Activated T-cell treated with anti-CD3 and anti-CD28 coated beads, Interleukin-2, amount 50 U/mL, for 4 hours (primary cell): ENCODE data around the gene ZSWIM2. TPM values are rescaled to one million over a fixed set of nuclear protein-coding genes. Genes with fewer than 3 reads are reported as not detected.
A peak's percentile ranks its signal among the peaks of the same experiment; 100 is the strongest.
"Not testable (repeated sequence)": the region's sequence is repeated elsewhere in the genome, so short reads cannot be mapped to it uniquely, and the experiment has no call there.

ENCODE experiments used
- ATAC-seq, 2 donors: fragments of 200-7000 bp; cut with Tn5 transposase; one replicate each; pipeline ENCODE4 v1.10.0; 2021
- DNase-seq: peaks from one replicate; pipeline ENCODE4 v3.0.0-alpha.2; 2020
- H3K27me3 Mint-ChIP-seq: one replicate; pipeline ENCODE4 v1.8.0; 2021; ENCODE audit warnings: low read depth, mixed read lengths
- H3K36me3 Mint-ChIP-seq: one replicate; pipeline ENCODE4 v1.8.0; 2022; ENCODE audit warnings: mixed read lengths; ENCODE audit not compliant: insufficient read depth
- H3K4me1 Mint-ChIP-seq: one replicate; pipeline ENCODE4 v1.8.0; 2021; ENCODE audit warnings: low read depth, mixed read lengths
- H3K4me3 Mint-ChIP-seq: one replicate; pipeline ENCODE4 v1.8.0; 2021; ENCODE audit warnings: mild to moderate bottlenecking, moderate library complexity, mixed read lengths
- H3K9me3 Mint-ChIP-seq: one replicate; pipeline ENCODE4 v1.8.0; 2021; ENCODE audit warnings: mixed read lengths
- total RNA-seq, 3 donors: library from RNA; stranded (reverse); gene quantifications; one replicate each; pipeline ENCODE4 v1.2.1, GENCODE V29; 2021

ZSWIM2 gene, protein sequence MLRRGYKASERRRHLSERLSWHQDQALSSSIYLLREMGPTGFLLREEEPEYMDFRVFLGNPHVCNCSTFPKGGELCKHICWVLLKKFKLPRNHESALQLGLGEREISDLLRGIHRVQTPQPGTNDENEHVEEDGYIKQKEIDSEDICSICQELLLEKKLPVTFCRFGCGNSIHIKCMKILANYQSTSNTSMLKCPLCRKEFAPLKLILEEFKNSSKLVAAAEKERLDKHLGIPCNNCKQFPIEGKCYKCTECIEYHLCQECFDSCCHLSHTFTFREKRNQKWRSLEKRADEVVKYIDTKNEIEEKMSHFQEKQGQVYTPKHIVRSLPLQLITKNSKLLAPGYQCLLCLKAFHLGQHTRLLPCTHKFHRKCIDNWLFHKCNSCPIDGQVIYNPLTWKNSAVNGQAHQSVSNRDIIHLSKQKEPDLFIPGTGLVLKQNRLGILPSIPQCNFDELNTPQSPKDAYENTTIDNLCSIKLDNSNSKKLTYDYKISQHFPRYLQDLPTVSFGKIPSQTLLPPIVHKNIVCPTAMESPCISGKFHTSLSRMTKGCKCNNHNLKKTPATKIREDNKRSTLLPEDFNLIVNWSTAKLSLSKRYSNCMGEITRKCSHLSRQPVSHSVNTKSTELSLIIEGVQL
- not detected for total RNA-seq

DNA sequence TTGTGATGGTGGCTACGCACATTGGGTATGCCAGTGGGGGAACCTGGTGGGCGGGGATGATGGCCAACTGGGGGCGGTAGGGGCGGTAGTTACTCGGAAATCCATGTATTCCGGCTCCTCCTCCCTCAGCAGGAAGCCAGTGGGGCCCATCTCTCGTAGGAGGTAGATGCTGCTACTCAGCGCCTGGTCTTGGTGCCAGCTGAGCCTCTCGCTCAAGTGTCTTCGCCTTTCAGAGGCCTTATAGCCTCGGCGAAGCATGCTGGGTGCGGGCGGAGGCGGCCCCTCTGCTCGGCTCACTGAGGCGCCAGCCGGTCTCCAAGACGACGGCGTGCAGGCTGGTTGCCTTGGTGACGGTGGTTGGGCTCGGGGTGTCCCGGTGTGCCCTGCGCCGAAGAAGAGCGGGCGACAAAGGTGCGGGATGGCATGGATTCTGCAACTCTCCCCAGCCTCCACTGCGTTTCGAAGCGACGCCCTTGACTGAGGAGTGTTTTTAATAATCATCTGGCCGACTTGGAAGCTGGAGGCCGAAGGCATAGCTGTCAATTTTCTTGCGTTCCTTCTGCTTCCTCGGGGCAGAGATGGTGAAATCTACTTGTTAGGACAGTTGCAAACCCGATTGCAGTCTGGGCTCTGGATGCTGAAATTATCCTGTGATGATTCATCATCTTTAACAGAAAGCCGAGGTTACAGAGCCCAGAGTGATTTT, at the start of gene ZSWIM2:
TSS of gene ZSWIM2 (minus strand) at position 298 of the 706 bp plus-strand sequence. CDS start at position 258, 40 bp downstream.
- ATAC-seq (peak; percentile 55 to 56), DNase-seq (no peak)
- H3K36me3 Mint-ChIP-seq: no peaks in the 10 kb centered on the region
- no peak within 1 kb of the TSS for H3K4me3 Mint-ChIP-seq
- H3K27me3 Mint-ChIP-seq: peaks cover 5% of the 10 kb centered on the region
- H3K4me1 Mint-ChIP-seq: peaks cover 6% of the 10 kb centered on the region
- H3K9me3 Mint-ChIP-seq: peaks cover 6% of the 10 kb centered on the region

DNA sequence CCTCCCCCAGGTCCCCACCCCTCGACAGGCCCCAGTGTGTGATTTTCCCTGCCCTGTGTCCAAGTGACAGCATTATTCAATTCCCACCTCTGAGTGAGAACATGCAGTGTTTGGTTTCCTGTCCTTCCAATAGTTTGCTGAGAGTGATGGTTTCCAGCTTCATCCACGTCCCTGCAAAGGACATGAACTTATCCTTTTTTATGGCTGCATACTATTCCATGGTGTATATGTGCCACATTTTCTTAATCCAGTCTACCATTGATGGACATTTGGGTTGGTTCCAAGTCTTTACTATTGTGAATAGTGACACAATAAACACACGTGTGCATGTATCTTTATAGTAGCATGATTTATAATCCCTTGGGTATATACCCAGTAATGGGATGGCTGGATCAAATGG, 47.2 kb upstream of the ZSWIM2 start:
- H3K27me3 Mint-ChIP-seq, H3K9me3 Mint-ChIP-seq, H3K4me3 Mint-ChIP-seq, DNase-seq, H3K4me1 Mint-ChIP-seq, H3K36me3 Mint-ChIP-seq, ATAC-seq: not testable (repeated sequence)

DNA sequence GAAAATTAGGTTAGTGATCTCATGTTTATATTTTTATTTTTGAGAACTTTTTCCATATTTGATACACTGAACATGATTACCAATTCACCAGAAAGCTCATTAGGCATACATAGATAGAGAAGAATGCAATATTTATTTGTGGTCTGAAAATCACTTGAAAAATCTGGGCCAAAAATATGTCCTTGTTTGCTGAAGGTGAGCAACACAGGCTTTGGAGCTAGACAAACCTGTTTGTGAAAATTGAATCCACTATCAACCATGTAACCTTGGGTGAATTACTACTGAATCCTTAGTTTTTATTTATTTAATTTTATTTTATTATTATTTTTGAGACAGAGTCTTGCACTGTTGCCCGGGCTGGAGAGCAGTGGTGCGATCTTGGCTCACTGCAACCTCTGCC, 46.5 kb upstream of the ZSWIM2 start:
- no peaks in the 10 kb centered on the region for H3K9me3 Mint-ChIP-seq

DNA sequence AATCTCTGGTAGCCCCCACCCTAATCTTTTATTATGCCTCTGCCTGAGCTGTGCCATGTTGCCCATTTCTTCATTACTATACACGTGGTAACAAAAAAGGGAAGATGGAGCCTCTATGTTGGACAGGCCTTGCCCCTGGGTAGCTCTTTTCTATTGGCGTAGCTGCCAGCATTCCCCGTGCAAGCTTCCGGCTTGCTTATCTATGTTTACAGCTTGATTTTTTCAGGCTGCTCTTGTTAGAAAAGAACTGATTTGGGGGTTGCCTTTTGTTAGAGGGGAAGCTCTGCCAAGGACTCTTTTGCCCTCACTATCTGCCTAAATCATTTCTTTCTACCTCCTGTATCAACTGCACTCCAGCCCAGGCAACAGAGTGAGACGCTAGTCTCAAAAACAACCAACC, 45.5 kb upstream of the ZSWIM2 start:
- no peaks in the 10 kb centered on the region for H3K4me1 Mint-ChIP-seq
- H3K27me3 Mint-ChIP-seq: no peaks in the 10 kb centered on the region
- DNase-seq (no peak), ATAC-seq (no peak)
- no peak overlapping the region for H3K4me3 Mint-ChIP-seq
- H3K9me3 Mint-ChIP-seq: no peaks in the 10 kb centered on the region
- no peaks in the 10 kb centered on the region for H3K36me3 Mint-ChIP-seq

More for the DNA sequence above, 46.5 kb upstream of the ZSWIM2 start:
- Mint-ChIP-seq H3K4me1 (no peaks in the 10 kb centered on the region), H3K27me3 (no peaks in the 10 kb centered on the region), H3K4me3 (no peak overlapping the region), H3K36me3 (no peaks in the 10 kb centered on the region)
- DNase-seq (no peak), ATAC-seq (no peak)

DNA sequence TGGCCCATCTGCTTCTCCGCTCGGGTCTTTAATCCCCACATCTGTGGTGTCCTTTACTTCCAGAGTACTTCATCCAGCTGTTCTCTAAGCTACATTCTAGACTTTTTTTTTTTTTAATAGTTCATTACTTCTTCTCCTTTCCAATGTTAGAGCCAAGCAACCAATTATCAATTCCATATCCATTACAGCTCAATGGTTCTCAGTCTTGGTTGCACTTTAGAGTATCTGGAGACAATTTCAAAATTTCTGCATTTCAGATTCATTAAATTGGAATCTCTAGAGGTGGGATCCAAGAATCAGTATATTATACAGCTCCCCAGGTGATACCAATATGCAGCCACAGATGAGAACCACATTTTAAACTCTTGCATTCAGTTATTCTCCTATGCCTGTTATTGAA, 43.9 kb upstream of the ZSWIM2 start:
- ATAC-seq: no peak
- H3K36me3 Mint-ChIP-seq: no peaks in the 10 kb centered on the region

DNA sequence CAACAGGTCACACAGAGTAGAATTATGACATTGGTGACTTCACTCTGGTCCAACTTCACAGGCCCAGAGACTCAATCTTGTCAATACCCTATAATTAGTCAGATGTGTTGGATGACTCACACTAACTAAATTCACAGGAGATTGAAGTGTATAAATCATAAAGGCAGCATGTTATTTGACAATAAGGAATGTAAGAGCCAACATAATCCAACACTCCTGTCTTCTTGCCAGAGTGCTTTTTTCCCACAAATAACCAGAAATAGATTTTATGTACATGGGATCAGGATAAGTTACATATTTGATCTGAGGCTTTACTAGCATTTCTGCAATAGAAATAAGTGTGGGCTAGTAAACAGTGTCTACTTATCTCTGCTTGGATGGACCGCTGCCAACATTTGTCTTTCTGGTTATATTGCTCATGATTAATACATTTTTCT, 42.2 kb upstream of the ZSWIM2 start:
- Mint-ChIP-seq H3K27me3 (no peaks in the 10 kb centered on the region), H3K9me3 (no peaks in the 10 kb centered on the region), H3K36me3 (no peaks in the 10 kb centered on the region), H3K4me3 (no peak overlapping the region), H3K4me1 (no peaks in the 10 kb centered on the region)
- DNase-seq (no peak), ATAC-seq (no peak)

More for the DNA sequence above, 43.9 kb upstream of the ZSWIM2 start:
- DNase-seq: no peak
- no peaks in the 10 kb centered on the region for H3K27me3 Mint-ChIP-seq
- no peaks in the 10 kb centered on the region for H3K9me3 Mint-ChIP-seq
- no peak overlapping the region for H3K4me3 Mint-ChIP-seq
- H3K4me1 Mint-ChIP-seq: no peaks in the 10 kb centered on the region

DNA sequence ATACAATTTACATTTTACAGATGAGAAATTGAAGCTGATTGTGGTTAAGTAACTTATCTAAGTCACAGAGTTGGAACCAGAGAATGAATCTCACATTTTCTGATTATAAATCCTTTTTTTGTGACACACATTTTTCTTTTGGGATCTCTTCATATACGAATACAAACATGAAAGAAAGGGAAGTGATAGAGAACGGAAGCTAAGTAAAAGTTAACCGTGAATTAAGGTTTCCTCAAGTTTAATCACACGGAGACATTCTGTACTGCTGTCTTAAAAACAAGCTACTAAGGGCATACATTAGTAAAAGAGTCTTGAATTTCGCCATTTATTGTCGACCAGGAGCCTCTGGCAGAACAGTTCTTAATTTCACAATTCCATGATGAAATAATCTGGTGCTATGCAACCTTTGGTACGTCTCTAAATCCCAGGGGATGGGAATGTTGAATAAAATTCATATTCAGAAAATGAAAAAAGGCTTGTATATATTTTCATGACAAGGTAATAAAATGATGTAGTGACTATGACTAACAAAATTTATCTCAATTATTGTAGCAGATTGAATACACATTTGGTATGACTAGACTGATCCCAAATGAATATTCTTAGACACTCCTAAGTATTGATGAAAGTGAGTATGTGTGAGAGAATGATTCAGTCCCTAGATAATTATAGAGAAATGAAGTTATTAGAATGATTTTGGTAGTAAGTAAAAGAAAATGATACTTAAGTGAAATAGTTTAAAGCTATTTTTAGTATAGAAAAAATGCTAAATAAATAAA, 40.3 kb upstream of the ZSWIM2 start:
- Mint-ChIP-seq H3K27me3 (no peaks in the 10 kb centered on the region), H3K36me3 (no peaks in the 10 kb centered on the region), H3K4me3 (no peak overlapping the region), H3K4me1 (no peaks in the 10 kb centered on the region), H3K9me3 (no peaks in the 10 kb centered on the region)
- ATAC-seq (no peak), DNase-seq (no peak)

DNA sequence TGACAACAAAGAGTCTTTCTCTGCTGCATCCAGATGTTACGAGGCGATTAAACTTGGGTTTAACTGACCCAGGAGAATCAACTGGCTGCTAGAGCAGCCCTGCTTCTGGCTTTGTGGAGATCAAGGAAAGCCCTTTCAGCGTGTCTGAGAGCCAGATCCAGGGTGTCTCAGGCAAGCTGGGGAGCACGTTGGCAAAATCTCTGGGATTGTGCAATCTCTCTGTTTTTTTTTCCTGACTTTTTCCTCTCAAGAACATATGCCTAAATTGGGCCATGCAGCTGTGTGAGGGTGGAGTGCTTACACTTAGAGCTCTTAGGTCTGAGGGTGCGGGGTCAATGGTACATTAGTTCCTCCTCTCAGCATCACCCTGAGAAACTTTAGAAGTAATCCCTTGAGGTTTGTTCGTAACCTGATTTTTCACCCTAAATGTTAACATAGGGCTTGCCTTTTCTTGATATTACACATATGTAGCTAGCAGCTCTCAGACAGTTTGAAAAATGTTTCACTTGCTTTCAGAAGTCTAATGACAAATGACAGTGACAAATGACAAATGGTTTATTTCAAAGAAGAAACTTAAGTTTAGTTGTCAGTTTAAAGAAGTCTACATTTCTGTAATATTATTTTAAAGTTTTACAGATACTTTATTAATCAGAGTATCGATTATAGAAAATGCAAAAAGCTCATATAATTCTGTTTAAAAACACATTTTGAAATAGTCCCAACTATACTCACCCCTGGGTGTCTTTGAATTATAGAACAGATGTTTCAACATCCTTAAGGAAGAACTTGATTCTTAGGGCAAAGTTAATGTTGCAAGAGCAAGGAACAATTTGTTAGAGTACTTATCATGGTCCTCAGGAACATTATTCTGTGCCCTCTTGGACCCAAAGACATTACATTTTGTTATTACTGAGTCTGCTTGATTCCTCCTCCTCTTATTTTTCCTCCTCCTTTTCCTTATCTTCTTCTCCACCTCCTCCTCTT, 38.4 kb upstream of the ZSWIM2 start:
- Mint-ChIP-seq H3K9me3 (peaks cover 6% of the 10 kb centered on the region), H3K4me1 (no peaks in the 10 kb centered on the region), H3K4me3 (no peak overlapping the region), H3K27me3 (no peaks in the 10 kb centered on the region), H3K36me3 (no peaks in the 10 kb centered on the region)
- no peak for DNase-seq
- no peak for ATAC-seq

DNA sequence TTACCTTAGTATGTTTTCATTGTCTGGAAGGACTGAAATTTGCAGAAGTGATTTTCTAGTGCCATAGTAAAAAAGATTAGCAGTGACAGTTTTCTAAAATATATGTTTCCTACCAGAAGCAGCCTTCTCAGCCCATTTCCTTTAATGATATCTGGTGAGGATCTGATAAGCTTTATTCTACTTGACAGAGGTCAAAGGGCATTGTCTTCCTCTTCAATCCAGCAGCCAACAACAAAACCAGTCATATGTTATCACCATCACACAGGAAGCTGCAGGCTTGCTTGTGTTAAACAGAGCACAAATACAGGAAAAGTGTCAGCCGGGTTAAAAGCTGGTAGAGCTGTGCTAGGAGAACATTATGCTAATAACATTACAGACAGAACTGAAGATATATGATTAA, 35.6 kb upstream of the ZSWIM2 start:
- Mint-ChIP-seq H3K27me3 (no peaks in the 10 kb centered on the region), H3K4me1 (no peaks in the 10 kb centered on the region), H3K9me3 (peaks cover 12% of the 10 kb centered on the region), H3K4me3 (no peak overlapping the region), H3K36me3 (no peaks in the 10 kb centered on the region)
- DNase-seq: no peak
- no peak for ATAC-seq

DNA sequence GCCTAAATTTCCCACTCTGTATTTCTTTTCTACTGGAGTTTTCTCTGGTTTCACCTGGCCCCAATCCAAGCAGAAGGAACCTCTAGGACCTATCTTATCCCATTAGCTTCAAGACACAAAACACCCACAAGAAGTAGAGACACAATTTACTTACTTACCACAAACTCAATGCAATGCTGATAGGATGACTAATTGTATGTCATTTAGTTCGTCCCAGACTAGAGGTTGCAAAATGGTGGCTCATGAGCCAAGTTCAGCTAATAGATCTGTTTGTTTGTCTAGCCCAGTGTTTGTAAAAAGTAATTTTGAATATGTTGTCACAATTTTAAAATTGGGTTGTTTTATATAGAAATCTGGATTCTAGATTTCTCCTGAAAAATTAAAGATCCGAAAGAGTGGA, 34.7 kb upstream of the ZSWIM2 start:
- Mint-ChIP-seq H3K4me3 (no peak overlapping the region), H3K27me3 (no peaks in the 10 kb centered on the region), H3K36me3 (no peaks in the 10 kb centered on the region), H3K9me3 (peaks cover 12% of the 10 kb centered on the region), H3K4me1 (no peaks in the 10 kb centered on the region)
- ATAC-seq (no peak), DNase-seq (no peak)

DNA sequence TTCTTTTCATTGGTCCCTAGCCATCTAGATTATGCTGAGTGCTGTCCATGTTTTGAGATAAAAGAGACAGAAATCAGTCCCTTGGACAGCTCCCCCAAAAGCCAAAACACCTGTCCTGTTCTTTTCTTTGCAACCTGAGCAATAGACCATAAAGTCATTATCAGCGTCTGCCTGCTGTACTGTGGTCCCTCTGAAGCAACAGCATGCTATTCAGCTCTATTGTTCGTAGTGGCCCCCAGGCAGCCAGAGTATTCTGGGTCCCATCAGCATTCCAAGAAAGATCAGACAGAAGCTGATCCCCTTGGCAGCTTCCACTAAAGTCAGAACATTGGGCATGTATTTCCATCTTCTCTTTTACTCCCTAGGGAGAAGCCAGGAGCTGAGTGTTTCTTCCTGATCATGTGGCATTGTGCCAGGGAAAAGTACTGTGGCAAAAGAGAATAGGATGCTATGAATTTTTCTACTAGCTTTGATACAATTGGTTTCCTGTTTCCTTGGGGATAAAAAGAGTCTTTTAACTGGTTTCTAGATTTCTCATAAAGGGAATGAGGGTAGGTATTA, 33.6 kb upstream of the ZSWIM2 start:
- no peaks in the 10 kb centered on the region for H3K4me1 Mint-ChIP-seq
- ATAC-seq: no peak

DNA sequence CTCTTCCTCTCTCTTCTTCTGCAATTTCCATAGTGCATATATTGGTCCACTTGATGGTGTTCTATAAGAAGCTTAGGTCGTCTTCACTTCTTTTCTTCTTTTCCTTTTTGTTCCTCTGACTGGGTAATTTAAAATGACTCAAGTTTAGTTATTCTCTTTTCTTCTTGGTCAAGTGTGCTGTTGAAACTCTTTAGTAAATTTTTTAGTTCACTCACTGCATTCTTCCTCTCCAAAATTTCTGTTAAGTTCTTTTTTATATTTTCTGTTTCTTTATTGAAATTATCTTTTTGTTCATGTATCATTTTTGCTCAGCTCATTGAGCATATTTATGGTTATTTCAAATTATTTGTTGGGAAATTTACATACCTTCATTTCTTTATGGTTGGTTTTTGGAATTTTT, 32.7 kb upstream of the ZSWIM2 start:
- Mint-ChIP-seq H3K4me1 (no peaks in the 10 kb centered on the region), H3K36me3 (no peaks in the 10 kb centered on the region), H3K27me3 (no peaks in the 10 kb centered on the region), H3K4me3 (no peak overlapping the region), H3K9me3 (peaks cover 12% of the 10 kb centered on the region)
- DNase-seq: no peak
- no peak for ATAC-seq

More for the DNA sequence above, 33.6 kb upstream of the ZSWIM2 start:
- Mint-ChIP-seq H3K9me3 (peaks cover 12% of the 10 kb centered on the region), H3K27me3 (no peaks in the 10 kb centered on the region), H3K36me3 (no peaks in the 10 kb centered on the region), H3K4me3 (no peak overlapping the region)
- DNase-seq: no peak

DNA sequence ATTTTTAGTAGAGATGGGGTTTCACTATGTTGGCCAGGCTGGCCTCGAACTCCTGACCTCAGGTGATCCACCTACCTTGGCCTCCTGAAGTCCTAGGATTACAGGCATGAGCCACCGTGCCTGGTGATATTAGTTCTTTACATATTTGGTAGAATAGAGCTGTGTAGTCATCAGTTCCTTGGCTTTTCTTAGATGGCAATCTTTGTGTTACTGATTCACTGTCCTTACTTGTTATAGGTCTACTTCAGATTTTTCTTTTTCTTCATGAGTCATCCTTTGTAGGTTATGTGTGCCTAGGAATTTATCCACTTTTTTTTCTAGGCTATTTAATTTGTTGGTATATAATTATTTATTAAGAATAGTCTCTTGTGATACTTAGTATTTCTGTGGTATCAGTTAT, 30.3 kb upstream of the ZSWIM2 start:
- Mint-ChIP-seq H3K27me3 (no peaks in the 10 kb centered on the region), H3K9me3 (peaks cover 12% of the 10 kb centered on the region), H3K4me3 (no peak overlapping the region), H3K4me1 (no peaks in the 10 kb centered on the region), H3K36me3 (no peaks in the 10 kb centered on the region)
- DNase-seq (no peak), ATAC-seq (no peak)
